ENCODE measurements around the gene WWC2.
"Not testable (repeated sequence)": the region's sequence is repeated elsewhere in the genome, so short reads cannot be mapped to it uniquely, and the experiment has no call there.

Gene WWC2

DNA sequence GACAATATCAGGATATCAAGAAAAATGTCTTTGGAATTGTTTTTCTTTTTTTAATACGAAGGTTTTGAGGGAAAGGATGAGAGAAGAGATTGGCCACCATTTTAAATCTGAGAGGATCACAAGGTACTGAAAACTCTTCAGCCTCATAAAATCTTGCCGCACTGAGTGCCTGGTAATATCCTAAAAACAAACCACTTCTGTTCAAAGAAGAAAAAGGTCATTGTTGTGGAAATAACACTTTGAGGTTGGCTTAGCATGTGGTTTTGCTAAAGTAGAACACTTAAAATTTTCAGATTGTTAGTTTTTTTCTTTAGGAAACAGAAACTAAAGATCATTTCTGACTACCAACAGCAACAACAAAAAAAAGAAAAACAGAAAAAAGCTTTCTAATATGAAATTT lies 222.0 kb downstream of the WWC2 start:
- H3K27ac Mint-ChIP-seq, result no peak overlapping the region
- peaks cover 11% of the 10 kb centered on the region for H3K4me1 Mint-ChIP-seq
- H3K9me3 Mint-ChIP-seq, result no peaks in the 10 kb centered on the region
- H3K27me3 Mint-ChIP-seq, result peaks cover 8% of the 10 kb centered on the region
- CTCF ChIA-PET, result no interaction called here
- H3K4me3 Mint-ChIP-seq, result no peak overlapping the region
- no peaks in the 10 kb centered on the region for H3K36me3 Mint-ChIP-seq
- no peak for DNase-seq

DNA sequence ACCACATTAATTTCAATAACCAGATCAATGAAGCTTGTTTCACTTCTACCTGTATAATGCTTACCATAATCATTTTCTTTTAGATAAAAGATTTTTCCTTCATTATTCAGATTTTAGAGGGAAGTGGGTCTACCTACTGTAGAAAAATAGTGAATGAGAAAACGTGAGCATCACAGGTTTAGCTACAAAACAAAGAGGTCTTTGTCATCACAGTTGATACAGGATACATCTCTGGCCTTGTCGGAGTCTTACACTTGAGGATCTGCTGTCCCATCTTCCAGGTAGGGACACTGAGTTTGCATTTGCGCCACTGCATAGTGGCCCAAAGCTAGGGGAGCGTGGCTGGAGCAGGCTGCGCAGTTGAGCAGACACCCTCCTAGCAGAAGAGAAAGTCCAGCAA lies 222.5 kb downstream of the WWC2 start:
- Mint-ChIP-seq H3K27me3 (peaks cover 8% of the 10 kb centered on the region), H3K4me1 (peaks cover 11% of the 10 kb centered on the region), H3K4me3 (no peak overlapping the region), H3K27ac (no peak overlapping the region), H3K9me3 (no peaks in the 10 kb centered on the region), H3K36me3 (no peaks in the 10 kb centered on the region)
- CTCF ChIA-PET, result no interaction called here
- no peak for DNase-seq

DNA sequence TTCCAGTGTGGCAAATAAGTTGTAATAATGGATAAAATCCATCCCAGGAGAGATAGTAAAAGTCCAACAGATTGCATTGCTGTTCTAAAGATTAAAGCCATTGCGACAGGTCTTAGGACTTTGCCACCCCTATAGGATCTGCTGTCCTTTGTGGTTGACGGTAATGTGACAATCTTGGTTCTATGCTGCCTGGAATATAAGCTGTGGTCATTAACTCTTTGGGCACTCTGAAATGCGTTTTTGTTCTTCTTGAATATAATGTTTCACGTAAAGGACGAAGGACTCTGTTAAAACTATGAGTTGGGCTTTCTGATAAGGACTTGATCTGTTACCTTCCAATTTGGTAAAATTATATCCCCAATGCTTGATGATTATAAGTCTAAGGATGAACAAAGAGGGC lies 223.3 kb downstream of the WWC2 start, which contains the start of gene CLDN24:
Gene CLDN24 (minus strand): TSS at position 101 of the 400 bp plus-strand sequence. CDS start 0 bp downstream, at position 101.
- CTCF ChIA-PET, result no interaction called here

DNA sequence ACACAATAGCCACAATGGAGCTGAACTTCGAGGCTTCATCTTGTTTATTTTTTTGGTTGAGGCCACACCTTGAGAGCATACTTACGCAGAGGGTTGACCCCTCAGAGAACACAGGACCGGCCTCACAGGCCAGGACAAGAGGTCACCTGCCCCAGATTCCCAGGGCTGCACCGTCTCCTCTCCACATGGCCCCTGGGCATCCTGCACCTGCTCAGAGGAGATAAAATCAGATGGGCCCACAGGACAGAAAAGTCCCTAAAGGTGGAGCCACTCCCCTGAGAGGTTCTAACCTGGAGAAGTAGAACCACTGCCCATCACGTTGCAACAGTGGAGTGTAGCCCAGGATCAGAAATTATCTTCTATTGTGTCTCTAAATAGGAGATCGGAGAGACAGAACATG lies 224.2 kb downstream of the WWC2 start:
- no peak overlapping the region for H3K27ac Mint-ChIP-seq
- DNase-seq, result no peak
- peaks cover 8% of the 10 kb centered on the region for H3K27me3 Mint-ChIP-seq
- peaks cover 11% of the 10 kb centered on the region for H3K4me1 Mint-ChIP-seq
- no peak overlapping the region for H3K4me3 Mint-ChIP-seq
- no peaks in the 10 kb centered on the region for H3K9me3 Mint-ChIP-seq
- CTCF ChIA-PET, result interaction anchor here (1.2 kb wide), 1 partner anchor 61 kb away, joined by 3 read pairs; no protein-coding TSS in a partner anchor
- no peaks in the 10 kb centered on the region for H3K36me3 Mint-ChIP-seq

More for the DNA sequence above, 223.3 kb downstream of the WWC2 start, which contains the start of gene CLDN24:
- peaks cover 8% of the 10 kb centered on the region for H3K27me3 Mint-ChIP-seq
- no peak within 1 kb of the TSS for H3K4me3 Mint-ChIP-seq
- no peak within 1 kb of the TSS for H3K27ac Mint-ChIP-seq
- H3K9me3 Mint-ChIP-seq, result no peaks in the 10 kb centered on the region
- no peaks in the 10 kb centered on the region for H3K36me3 Mint-ChIP-seq
- H3K4me1 Mint-ChIP-seq, result peaks cover 11% of the 10 kb centered on the region
- DNase-seq, result no peak

DNA sequence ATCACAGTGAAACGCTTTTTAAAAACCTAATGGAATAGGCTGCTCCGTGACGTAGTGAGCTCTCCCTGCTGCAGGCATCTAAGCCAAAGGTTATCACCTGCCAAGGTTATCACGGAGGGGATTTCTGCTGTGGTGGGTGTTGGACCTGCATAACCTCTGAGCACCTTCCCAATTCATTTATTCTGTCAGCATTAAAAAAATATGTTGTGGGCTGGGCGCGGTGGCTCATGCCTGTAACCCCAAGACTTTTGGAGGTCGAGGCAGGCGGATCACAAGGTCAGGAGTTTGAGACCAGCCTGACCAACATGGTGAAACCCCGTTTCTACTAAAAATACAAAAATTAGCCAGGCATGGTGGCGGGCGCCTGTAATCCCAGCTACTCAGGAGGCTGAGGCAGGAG lies 225.0 kb downstream of the WWC2 start:
- not testable (repeated sequence) for H3K4me3 Mint-ChIP-seq, H3K36me3 Mint-ChIP-seq, DNase-seq, H3K27me3 Mint-ChIP-seq, H3K9me3 Mint-ChIP-seq, H3K27ac Mint-ChIP-seq
- CTCF ChIA-PET, result interaction anchor here (1.2 kb wide), 1 partner anchor 62 kb away, joined by 3 read pairs; no protein-coding TSS in a partner anchor
- peaks cover 11% of the 10 kb centered on the region for H3K4me1 Mint-ChIP-seq

DNA sequence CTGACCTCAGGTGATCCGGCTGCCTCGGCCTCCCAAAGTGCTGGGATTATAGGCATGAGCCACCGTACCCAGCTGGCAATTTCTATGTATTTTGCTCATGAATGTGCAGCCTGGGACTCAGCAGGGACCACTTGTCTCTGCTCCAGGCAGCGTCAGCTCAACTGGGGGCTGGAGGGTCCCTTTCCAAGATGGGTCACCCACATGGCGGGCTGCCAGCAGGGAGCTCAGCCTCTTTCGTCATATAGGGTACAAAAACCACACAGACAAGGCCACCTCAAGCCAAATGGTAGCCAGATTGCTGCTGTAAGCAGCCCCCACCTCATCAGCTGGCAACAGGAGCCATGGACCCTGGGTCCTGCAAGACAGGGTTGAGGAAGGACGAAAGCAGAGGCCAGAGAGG lies 225.6 kb downstream of the WWC2 start:
- CTCF ChIA-PET, result no interaction called here

DNA sequence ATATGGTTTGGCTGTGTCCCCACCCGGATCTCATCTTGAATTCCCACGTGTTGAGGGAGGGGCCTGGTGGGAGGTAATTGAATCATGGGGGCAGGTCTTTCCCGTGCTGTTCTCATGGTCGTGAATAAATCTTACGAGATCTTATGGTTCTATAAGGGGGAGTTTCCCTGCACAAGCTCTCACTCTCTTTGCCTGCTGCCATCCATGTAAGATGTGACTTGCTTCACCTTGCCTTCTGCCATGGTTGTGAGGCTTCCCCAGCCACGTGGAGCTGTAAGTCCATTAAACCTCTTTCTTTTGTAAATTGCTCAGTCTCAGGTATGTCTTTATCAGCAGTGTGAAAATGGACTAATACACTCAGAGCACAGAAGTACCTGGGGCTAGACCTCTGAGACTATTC lies 227.3 kb downstream of the WWC2 start:
- H3K9me3 Mint-ChIP-seq, DNase-seq, H3K36me3 Mint-ChIP-seq, H3K4me3 Mint-ChIP-seq, H3K27ac Mint-ChIP-seq, CTCF ChIA-PET, H3K4me1 Mint-ChIP-seq, H3K27me3 Mint-ChIP-seq: not testable (repeated sequence)

More for the DNA sequence above, 225.6 kb downstream of the WWC2 start:
- Mint-ChIP-seq H3K27me3 (peaks cover 6% of the 10 kb centered on the region), H3K9me3 (no peaks in the 10 kb centered on the region), H3K4me3 (no peak overlapping the region), H3K27ac (no peak overlapping the region), H3K36me3 (no peaks in the 10 kb centered on the region), H3K4me1 (peaks cover 11% of the 10 kb centered on the region)
- no peak for DNase-seq

DNA sequence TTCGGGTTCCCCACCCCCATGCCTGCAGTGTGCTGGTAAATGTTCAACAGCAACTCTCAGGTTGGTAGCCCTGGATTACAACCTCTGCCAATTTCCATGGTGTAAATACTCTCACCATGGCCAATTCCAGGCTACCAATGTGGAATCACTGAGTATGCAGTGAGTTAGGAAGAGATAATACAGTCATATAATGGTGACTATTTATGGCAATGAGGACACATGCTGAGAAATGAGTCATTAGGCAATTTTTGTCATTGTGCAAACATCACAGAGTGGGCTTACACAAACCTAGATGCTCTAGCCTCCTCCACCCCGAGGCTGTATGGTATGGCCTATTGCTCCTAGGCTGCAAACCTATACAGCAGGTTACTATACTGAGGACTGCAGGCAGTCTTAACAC lies 227.8 kb downstream of the WWC2 start:
- no peaks in the 10 kb centered on the region for H3K9me3 Mint-ChIP-seq
- no peak overlapping the region for H3K4me3 Mint-ChIP-seq
- DNase-seq, result no peak
- CTCF ChIA-PET, result no interaction called here
- no peaks in the 10 kb centered on the region for H3K36me3 Mint-ChIP-seq
- no peaks in the 10 kb centered on the region for H3K4me1 Mint-ChIP-seq
- no peak overlapping the region for H3K27ac Mint-ChIP-seq
- peaks cover 4% of the 10 kb centered on the region for H3K27me3 Mint-ChIP-seq

DNA sequence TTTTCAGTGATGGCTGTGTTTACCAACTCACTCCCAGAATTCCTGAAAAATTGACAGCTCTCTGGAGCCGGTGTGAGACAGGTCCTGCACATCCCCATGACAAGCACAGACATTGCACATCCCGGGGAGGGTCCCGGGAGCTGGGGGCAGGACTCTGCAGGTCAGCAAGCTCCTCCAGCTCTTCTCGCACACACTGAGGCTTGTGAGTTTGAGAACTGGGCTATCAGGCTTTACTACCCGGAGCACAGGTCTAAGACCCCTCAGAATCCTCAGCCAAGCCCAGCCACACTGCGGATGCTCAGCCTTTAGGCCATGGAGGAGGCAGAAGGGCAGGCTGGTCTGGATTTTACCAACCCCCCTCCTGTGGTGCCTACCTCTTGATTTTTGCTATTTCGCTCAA lies 228.8 kb downstream of the WWC2 start:
- CTCF ChIA-PET, result no interaction called here
- Mint-ChIP-seq H3K27me3 (peaks cover 4% of the 10 kb centered on the region), H3K9me3 (no peaks in the 10 kb centered on the region)

DNA sequence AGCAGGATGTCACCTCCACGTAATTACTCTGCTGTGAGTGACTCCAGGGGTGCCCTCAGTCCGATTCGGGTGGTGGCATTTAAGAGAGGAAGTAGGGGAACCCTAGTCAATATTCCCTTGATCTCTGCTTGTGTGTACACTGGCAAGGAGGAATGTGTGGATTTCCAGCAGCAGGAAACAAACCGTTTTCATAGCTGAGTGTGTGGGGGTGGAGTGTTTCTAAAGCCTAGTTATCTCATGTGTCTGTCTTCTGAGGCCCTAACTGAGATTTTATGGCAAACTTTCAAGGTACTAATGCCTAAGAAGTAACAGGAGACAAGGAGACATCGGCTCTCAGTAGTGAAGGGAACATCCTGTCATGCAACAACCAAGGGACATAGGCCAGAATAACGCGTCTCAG lies 229.8 kb downstream of the WWC2 start:
- CTCF ChIA-PET, result no interaction called here
- H3K9me3 Mint-ChIP-seq, result no peaks in the 10 kb centered on the region
- no peak for DNase-seq
- no peaks in the 10 kb centered on the region for H3K36me3 Mint-ChIP-seq
- H3K4me1 Mint-ChIP-seq, result no peaks in the 10 kb centered on the region
- H3K4me3 Mint-ChIP-seq, result no peak overlapping the region
- no peak overlapping the region for H3K27ac Mint-ChIP-seq
- H3K27me3 Mint-ChIP-seq, result peaks cover 6% of the 10 kb centered on the region

More for the DNA sequence above, 228.8 kb downstream of the WWC2 start:
- H3K27ac Mint-ChIP-seq, result no peak overlapping the region
- no peaks in the 10 kb centered on the region for H3K4me1 Mint-ChIP-seq
- H3K36me3 Mint-ChIP-seq, result no peaks in the 10 kb centered on the region
- no peak for DNase-seq
- H3K4me3 Mint-ChIP-seq, result no peak overlapping the region

DNA sequence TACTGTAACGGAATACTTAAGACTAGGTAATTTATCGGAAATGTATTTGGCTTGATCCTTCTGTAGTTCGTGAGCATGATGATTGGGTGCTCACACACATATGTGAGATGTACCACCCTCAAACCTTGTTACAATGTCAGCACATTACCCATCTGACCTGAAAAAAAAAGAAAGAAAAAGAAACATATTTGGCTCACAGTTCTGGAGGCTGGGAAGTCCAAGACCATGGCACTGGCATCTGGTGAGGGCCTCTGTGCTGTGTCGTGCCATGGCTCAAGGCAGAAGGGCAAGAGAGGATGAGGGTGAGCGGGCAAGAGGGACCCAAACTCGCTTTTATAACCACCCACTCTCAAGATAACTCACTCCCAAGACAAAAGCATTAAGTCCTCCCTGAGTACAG lies 230.2 kb downstream of the WWC2 start:
- CTCF ChIA-PET, result no interaction called here
- DNase-seq, result no peak
- H3K27me3 Mint-ChIP-seq, result peaks cover 10% of the 10 kb centered on the region
- no peaks in the 10 kb centered on the region for H3K36me3 Mint-ChIP-seq
- H3K4me3 Mint-ChIP-seq, result no peak overlapping the region
- H3K27ac Mint-ChIP-seq, result no peak overlapping the region
- H3K9me3 Mint-ChIP-seq, result no peaks in the 10 kb centered on the region
- H3K4me1 Mint-ChIP-seq, result no peaks in the 10 kb centered on the region

DNA sequence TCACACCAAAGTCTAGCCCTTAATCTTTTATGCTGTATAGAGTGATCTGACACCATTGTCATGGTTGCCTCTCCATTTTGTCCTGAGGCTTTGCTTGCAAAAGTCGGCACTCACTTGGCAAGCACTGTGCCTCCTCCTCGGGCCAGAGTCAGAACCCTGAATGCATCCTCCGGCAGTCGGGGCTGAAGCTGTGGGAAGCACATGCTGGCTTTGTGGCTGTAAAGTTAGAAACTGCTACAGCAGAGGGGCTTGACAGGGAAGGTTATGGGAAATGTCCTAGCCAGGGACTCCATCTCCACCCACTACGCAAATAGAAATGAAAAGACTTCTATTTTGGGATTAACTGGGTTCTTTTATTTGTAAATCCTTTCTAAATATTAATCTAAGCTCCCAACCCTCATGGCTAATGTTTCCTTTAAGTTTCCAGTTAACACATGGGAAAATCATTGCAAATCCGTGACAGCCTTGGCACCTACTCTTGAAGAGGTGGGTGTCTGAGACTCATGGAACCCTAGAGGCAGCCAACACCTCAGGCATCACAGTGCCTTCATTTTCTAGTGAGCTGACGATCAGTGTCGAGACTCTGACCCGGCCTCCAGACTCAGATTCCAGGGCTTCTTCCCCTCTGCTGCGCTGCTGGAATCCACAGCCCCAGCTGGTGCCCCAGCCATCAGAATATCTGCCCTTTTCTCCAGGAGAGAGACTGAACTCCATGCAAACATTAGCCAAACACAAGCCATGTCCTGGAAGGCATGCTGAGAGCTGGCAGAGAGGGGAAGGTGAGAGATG lies 231.1 kb downstream of the WWC2 start:
- CTCF ChIA-PET, result no interaction called here
- H3K27ac Mint-ChIP-seq, result no peak overlapping the region
- no peaks in the 10 kb centered on the region for H3K36me3 Mint-ChIP-seq
- peaks cover 10% of the 10 kb centered on the region for H3K27me3 Mint-ChIP-seq
- no peaks in the 10 kb centered on the region for H3K9me3 Mint-ChIP-seq
- H3K4me3 Mint-ChIP-seq, result no peak overlapping the region
- no peak for DNase-seq
- no peaks in the 10 kb centered on the region for H3K4me1 Mint-ChIP-seq

DNA sequence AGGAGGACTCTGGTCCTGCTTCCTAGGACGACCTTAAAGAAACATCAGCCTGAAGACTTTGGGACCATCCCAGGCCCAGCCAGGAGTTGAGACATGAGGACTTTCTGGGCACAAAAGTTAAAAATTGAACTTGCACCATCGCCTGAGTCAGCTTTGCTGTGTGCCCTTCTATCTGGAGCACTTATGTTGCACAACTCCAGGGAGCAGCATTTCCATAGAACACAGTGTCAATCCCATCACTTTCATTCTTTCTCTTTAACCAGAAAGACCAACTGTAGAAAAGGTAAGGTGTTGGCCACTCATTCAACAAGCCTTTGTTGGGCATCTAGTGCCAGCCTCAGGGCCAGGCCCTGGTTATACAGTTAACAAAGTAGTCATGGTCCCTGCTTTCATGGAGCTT lies 231.8 kb downstream of the WWC2 start:
- no peaks in the 10 kb centered on the region for H3K9me3 Mint-ChIP-seq
- DNase-seq, result no peak
- no peak overlapping the region for H3K27ac Mint-ChIP-seq
- CTCF ChIA-PET, result no interaction called here
- H3K4me3 Mint-ChIP-seq, result no peak overlapping the region
- H3K36me3 Mint-ChIP-seq, result no peaks in the 10 kb centered on the region
- peaks cover 15% of the 10 kb centered on the region for H3K27me3 Mint-ChIP-seq
- peaks cover 4% of the 10 kb centered on the region for H3K4me1 Mint-ChIP-seq

DNA sequence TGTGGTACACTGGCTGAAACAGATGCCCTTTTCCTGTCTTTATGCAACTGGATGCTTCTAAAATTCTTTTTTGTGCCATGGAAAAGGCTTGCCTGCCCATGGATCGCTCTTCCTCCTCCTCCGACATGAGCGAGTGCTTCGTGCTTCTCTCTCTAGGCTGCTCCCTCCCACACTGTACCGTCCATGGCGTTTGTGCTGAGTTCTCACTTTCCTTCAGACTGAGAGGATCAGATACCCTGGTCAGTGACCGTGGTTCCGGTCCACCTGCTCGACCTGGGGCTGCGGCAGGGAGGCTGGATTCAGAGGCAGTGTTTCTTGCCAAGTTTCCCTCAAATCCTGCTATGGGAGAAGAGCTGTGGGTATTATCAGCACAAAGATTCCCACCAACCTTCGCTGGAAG lies 233.4 kb downstream of the WWC2 start:
- Mint-ChIP-seq H3K4me3 (no peak overlapping the region), H3K9me3 (no peaks in the 10 kb centered on the region), H3K27ac (no peak overlapping the region), H3K4me1 (peaks cover 4% of the 10 kb centered on the region), H3K36me3 (no peaks in the 10 kb centered on the region), H3K27me3 (peaks cover 21% of the 10 kb centered on the region)
- CTCF ChIA-PET, result no interaction called here
- no peak for DNase-seq

DNA sequence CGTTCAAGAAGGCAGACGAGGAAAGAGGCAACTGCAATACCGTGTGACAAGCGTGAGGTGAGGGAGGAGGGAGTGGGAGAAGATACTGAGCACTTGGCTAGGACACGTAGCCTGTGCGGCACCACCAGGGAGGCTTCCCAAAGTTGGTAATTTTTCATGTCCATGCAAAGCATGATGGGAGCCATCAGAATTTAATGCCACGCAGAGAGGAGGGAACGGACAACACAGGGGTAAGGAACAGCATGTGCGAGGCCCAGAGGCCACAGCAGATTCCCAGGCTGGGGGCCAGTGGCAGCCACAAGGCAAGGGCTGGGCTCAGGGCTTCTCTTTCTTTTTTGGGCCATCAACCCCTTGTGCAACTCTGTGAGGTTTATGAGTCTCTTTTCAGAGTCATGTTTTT lies 234.1 kb downstream of the WWC2 start:
- Mint-ChIP-seq H3K36me3 (no peaks in the 10 kb centered on the region), H3K4me1 (peaks cover 4% of the 10 kb centered on the region), H3K27ac (no peak overlapping the region), H3K4me3 (no peak overlapping the region), H3K27me3 (peaks cover 24% of the 10 kb centered on the region), H3K9me3 (no peaks in the 10 kb centered on the region)
- DNase-seq, result no peak
- CTCF ChIA-PET, result no interaction called here

Measured in activated naive CD4-positive, alpha-beta T cell treated with anti-CD3 and anti-CD28 coated beads, Interleukin-2, amount 10 ng/mL, durations not matched to agents 7 days and 5 days (primary cell).